ENCODE data around the gene KIF9.
"Not testable (repeated sequence)": the region's sequence is repeated elsewhere in the genome, so short reads cannot be mapped to it uniquely, and the experiment has no call there.

Gene KIF9

DNA sequence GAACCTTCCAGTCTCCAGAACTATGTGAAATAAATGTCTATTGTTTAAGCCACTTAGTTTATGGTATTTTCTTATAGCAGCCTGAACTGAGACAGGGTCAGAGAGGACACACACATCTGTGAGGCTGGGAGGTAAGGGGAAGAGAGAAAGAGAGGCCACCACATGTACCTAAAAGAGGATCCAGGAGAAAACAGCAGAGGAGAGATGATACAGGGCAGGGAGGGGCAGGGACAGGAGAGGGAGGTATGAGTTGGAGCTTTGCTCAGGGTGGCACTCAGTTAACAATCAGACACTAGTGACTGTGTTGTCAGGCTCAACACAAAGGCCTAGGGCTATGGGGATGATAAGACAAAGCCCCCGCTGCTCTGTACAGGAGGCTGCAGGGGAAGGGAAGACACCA lies 17.6 kb downstream of the KIF9 start:
- TF ChIP-seq, protein P1, sequence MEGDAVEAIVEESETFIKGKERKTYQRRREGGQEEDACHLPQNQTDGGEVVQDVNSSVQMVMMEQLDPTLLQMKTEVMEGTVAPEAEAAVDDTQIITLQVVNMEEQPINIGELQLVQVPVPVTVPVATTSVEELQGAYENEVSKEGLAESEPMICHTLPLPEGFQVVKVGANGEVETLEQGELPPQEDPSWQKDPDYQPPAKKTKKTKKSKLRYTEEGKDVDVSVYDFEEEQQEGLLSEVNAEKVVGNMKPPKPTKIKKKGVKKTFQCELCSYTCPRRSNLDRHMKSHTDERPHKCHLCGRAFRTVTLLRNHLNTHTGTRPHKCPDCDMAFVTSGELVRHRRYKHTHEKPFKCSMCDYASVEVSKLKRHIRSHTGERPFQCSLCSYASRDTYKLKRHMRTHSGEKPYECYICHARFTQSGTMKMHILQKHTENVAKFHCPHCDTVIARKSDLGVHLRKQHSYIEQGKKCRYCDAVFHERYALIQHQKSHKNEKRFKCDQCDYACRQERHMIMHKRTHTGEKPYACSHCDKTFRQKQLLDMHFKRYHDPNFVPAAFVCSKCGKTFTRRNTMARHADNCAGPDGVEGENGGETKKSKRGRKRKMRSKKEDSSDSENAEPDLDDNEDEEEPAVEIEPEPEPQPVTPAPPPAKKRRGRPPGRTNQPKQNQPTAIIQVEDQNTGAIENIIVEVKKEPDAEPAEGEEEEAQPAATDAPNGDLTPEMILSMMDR (conservative IDR thresholded peaks at IDR 0.05; ENCODE audit: low read length), result no peak
- H3K4me3 ChIP-seq (ENCODE audit: low read length), result no peak overlapping the region
- DNase-seq (ENCODE audit: low read depth), result no peak

DNA sequence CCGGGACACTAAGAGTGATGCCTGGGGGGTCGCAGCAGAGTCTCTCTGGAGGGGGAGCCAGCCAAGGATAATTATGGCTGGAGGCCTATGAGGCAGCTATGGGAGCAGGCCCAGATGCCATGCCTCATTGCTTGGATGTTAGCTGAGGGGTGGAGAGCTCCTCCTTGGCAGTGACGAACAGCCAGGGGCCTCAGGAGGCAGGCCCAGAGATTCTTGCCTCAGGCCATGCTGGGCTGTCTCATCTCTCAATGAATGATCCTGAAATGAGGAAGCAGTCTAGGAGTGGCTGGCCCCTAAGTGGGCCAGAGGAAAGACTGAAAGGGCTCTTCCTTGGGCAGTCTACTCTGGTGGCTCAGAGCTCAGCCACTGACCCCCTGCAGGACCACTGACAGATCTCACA lies 21.3 kb downstream of the KIF9 start:
- TF ChIP-seq, protein P1 (conservative IDR thresholded peaks at IDR 0.05; ENCODE audit: low read length), result no peak
- DNase-seq (ENCODE audit: low read depth), result peak; percentile 18
- H3K4me3 ChIP-seq (ENCODE audit: low read length), result no peak overlapping the region

DNA sequence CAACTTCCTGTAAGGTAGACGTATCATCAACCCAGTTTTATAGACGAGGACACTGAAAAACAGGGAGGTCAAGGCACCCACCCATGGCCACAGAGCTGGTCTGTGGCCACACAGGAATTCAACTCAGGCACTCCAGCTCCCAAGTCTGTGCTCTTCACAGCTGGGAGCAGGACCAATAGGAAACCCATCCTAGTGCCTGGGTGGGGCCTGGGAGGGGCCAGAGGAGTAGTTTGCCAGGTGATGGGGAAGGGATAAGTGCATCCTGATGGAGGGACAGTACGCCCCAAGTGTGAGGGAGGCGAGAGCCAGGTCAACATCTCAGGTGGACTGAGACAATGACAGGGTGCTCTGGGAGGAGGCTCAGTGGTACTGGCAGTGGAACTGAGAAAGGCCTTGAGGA lies 22.0 kb downstream of the KIF9 start:
- TF ChIP-seq, protein P1 (conservative IDR thresholded peaks at IDR 0.05; ENCODE audit: low read length), result no peak
- DNase-seq (ENCODE audit: low read depth), result no peak
- no peak overlapping the region for H3K4me3 ChIP-seq (ENCODE audit: low read length)

DNA sequence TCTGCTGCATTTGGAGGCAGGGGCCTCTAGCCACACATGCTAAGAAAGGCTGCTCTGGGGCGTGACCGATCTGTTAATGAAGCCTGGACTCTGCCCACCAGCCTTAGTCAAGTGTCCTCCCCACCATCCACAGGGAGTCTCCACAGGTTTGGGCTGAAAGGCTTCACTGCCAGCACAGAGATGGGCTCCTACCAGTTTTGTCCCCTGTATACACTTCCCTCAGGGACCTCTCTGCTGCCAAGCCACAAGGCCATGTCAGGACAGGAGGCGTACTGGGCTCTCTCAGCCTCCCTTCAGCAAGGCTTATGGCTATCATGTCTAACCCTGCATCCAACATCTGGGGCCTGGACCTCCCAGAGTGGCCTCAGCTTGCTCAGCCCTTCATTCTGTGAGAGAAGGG lies 23.5 kb downstream of the KIF9 start:
- no peak for DNase-seq (ENCODE audit: low read depth)
- no peak overlapping the region for H3K4me3 ChIP-seq (ENCODE audit: low read length)
- TF ChIP-seq, protein P1 (conservative IDR thresholded peaks at IDR 0.05; ENCODE audit: low read length), result no peak

DNA sequence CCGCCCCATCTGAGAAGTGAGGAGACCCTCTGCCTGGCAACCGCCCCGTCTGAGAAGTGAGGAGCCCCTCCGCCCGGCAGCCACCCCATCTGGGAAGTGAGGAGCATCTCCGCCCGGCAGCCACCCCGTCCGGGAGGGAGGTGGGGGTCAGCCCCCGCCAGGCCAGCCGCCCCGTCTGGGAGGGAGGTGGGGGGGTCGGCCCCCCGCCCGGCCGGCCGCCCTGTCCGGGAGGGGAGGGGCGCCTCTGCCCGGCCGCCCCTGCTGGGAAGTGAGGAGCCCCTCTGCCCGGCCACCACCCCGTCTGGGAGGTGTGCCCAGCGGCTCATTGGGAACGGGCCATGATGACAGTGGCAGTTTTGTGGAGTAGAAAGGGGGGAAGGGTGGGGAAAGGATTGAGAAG lies 26.3 kb downstream of the KIF9 start:
- DNase-seq (ENCODE audit: low read depth); H3K4me3 ChIP-seq (ENCODE audit: low read length): not testable (repeated sequence)

DNA sequence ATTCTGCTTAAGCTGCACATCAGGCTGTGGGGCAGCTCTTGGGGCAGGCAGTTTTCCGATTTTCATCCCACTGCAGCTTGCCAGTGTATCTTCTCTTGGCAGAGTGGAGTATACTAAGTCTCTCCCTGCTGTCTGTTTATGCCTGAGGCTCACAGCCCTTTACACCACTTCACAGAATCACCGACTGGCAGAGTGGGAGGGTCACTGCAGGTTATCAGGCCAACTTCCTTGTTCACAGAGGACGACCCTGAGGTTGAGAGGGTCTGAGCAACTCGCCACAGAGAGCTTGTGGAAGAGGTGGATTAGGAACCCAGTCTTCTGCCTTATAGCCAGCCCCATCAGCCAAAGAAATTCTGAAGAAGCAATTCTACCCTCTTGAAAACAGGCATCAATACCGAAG lies 30.9 kb downstream of the KIF9 start:
- DNase-seq (ENCODE audit: low read depth), result no peak
- TF ChIP-seq, protein P1 (conservative IDR thresholded peaks at IDR 0.05; ENCODE audit: low read length), result no peak
- no peak overlapping the region for H3K4me3 ChIP-seq (ENCODE audit: low read length)

DNA sequence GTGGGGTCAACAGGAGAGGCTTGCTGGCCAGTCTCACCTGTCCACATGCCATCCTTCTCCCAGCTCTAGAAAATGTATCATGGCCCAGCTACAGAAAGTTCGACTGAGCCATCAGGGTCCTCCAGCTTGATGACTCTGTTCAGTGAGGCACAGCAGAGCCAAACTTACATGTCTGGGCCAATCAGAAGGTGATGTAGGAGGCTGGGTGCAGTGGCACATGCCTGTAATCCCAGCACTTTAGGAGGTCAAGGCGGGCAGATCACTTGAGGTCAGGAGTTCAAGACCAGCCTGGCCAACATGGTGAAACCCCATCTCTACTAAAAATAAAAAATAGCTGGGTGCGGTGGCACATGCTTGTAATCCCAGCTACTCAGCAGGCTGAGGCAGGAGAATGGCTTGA lies 31.5 kb downstream of the KIF9 start:
- not testable (repeated sequence) for H3K4me3 ChIP-seq (ENCODE audit: low read length); DNase-seq (ENCODE audit: low read depth)

DNA sequence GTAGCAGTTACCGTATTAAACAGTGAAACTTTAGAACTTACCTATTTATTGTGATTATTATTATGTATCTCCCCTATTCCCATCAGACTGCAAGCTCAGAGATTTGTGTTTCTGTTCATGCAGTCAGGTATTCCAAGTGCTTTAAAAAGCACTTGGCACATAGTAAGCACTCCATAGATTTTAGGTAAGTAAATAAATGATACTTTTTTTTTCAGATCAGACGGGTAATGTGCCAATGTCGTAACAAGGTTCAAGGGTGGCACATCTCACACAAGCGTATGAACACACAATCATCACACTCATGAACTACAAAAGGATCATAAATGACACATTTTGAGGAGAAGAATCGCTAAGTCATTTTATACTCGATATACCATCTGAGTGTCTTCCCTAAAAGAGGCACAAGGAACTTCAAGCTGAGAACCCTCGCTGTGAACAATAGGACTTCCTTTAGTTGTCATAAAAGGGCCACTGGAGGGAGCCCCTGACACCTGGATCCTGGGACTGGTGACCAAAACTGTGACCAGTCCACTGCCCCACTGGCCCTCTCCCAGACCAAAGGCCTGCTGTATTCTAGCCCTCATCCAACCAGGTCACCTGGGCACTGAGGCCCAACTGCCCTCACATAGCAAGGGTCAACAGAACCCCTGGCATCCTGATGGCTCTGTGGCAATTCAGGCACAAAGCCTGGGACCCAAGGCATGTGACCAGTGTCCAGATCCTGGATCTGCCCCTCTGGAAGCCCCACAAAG lies 32.1 kb downstream of the KIF9 start:
- DNase-seq (ENCODE audit: low read depth), result peak; percentile 33
- TF ChIP-seq, protein P1 (conservative IDR thresholded peaks at IDR 0.05; ENCODE audit: low read length), result peak; percentile 47
- no peak overlapping the region for H3K4me3 ChIP-seq (ENCODE audit: low read length)
